ENCODE results near the gene PCDH9.

The PCDH9 gene

DNA sequence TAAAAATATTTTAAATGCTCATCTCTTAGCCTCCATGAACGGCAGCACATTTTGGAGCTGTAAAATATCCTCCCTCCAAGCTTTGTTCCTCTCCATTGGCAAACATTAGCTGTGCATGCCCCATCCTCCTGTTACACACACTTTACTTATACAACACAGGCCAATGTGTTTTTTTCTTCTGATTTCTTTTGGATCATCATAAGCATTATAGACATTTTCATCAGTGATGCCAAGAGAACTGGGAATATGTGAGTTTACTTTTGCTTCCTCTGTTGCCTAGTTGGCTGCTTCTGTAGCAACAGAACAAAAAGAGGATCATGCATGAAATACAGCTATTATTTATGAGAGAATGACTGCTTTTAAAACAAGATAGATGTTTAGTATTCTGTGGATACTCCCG is 142.6 kb downstream of the PCDH9 start:
- TF ChIP-seq SIN3A (IDR thresholded peaks at IDR 0.05; ENCODE audit: borderline replicate concordance, insufficient read depth, low read length), result no peak
- TF ChIP-seq FOXP2 (optimal IDR thresholded peaks at IDR 0.05; ENCODE audit: borderline replicate concordance, extremely low read depth, extremely low read length, insufficient read depth), result no peak
- TF ChIP-seq, protein P1, sequence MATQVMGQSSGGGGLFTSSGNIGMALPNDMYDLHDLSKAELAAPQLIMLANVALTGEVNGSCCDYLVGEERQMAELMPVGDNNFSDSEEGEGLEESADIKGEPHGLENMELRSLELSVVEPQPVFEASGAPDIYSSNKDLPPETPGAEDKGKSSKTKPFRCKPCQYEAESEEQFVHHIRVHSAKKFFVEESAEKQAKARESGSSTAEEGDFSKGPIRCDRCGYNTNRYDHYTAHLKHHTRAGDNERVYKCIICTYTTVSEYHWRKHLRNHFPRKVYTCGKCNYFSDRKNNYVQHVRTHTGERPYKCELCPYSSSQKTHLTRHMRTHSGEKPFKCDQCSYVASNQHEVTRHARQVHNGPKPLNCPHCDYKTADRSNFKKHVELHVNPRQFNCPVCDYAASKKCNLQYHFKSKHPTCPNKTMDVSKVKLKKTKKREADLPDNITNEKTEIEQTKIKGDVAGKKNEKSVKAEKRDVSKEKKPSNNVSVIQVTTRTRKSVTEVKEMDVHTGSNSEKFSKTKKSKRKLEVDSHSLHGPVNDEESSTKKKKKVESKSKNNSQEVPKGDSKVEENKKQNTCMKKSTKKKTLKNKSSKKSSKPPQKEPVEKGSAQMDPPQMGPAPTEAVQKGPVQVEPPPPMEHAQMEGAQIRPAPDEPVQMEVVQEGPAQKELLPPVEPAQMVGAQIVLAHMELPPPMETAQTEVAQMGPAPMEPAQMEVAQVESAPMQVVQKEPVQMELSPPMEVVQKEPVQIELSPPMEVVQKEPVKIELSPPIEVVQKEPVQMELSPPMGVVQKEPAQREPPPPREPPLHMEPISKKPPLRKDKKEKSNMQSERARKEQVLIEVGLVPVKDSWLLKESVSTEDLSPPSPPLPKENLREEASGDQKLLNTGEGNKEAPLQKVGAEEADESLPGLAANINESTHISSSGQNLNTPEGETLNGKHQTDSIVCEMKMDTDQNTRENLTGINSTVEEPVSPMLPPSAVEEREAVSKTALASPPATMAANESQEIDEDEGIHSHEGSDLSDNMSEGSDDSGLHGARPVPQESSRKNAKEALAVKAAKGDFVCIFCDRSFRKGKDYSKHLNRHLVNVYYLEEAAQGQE (IDR thresholded peaks at IDR 0.05; ENCODE audit: insufficient read depth in 1 of 2, low read depth in 2 of 2, low read length in 2 of 2), result no peak
- TF ChIP-seq TAF1 (IDR thresholded peaks at IDR 0.05; ENCODE audit: borderline replicate concordance, insufficient read depth, low read length), result no peak
- TF ChIP-seq POLR2AphosphoS5 (IDR thresholded peaks at IDR 0.05; ENCODE audit: low read depth, low read length), result no peak

DNA sequence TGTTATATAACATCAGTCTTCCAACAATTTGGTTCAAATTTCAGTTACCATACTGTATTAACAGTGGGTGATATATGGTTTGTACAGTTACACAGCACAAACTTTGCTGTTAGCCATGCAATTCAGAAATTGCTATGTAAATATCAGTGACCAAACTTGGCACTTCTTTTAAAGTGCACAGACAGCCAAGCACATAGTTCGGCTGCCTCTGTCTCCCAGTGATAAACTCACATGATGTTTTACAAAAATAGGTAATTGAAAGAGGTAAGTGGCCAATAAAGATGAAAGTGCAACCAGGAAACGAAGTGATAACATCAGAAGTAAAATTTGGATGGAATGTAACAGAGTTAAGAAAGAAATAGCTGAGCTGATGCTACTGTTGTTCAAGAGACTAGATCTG is 143.9 kb downstream of the PCDH9 start:
- TF ChIP-seq POLR2AphosphoS5 (IDR thresholded peaks at IDR 0.05; ENCODE audit: low read depth, low read length), result no peak
- TF ChIP-seq FOXP2 (optimal IDR thresholded peaks at IDR 0.05; ENCODE audit: borderline replicate concordance, extremely low read depth, extremely low read length, insufficient read depth), result no peak

DNA sequence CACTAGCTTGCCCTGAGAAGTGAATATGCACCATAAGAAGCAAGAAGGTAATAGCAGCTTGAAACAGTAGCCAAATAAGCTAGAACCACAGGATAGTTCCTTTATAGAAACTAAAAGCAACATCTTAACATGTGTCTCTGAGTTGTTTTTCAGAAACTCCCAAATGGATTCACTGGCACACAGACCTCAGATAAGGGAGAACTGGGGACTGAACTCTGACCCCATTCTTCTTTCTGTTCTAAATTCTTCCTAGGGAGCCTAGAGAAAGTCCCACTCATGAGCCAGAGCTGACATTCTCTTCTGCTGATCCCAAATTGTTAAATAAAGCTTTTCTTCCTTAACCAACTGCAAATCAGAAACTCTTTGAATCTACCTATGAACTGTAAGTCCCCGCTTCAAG is 146.1 kb downstream of the PCDH9 start:
- no peak for TF ChIP-seq FOXP2 (optimal IDR thresholded peaks at IDR 0.05; ENCODE audit: borderline replicate concordance, extremely low read depth, extremely low read length, insufficient read depth)
- no peak for TF ChIP-seq TAF1 (IDR thresholded peaks at IDR 0.05; ENCODE audit: borderline replicate concordance, insufficient read depth, low read length)
- TF ChIP-seq POLR2AphosphoS5 (IDR thresholded peaks at IDR 0.05; ENCODE audit: low read depth, low read length), result no peak
- TF ChIP-seq, protein P1 (IDR thresholded peaks at IDR 0.05; ENCODE audit: insufficient read depth in 1 of 2, low read depth in 2 of 2, low read length in 2 of 2), result no peak

DNA sequence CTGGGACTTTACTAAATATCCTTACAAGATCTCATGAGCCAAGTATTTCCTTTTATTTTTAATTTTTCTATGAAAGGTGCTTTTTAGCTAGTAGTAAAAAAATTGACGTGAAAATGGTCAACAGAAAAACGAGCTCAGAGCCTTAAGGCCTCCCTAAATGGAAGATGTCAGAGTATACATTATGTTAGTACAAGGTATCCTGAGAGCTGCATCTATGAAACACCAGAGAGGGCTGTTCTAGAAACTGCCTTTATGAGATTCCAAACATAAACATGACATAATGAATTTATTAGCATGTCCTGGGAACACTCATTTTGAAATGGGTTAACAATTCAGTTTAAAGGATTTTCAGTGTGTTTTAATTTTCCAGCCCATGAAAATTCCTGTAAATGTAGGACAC is 146.6 kb downstream of the PCDH9 start:
- TF ChIP-seq FOXP2 (optimal IDR thresholded peaks at IDR 0.05; ENCODE audit: borderline replicate concordance, extremely low read depth, extremely low read length, insufficient read depth) (no peak), POLR2AphosphoS5 (IDR thresholded peaks at IDR 0.05; ENCODE audit: low read depth, low read length) (no peak), TAF1 (IDR thresholded peaks at IDR 0.05; ENCODE audit: borderline replicate concordance, insufficient read depth, low read length) (no peak), SIN3A (IDR thresholded peaks at IDR 0.05; ENCODE audit: borderline replicate concordance, insufficient read depth, low read length) (no peak)
- TF ChIP-seq, protein P1 (IDR thresholded peaks at IDR 0.05; ENCODE audit: insufficient read depth in 1 of 2, low read depth in 2 of 2, low read length in 2 of 2), result no peak

DNA sequence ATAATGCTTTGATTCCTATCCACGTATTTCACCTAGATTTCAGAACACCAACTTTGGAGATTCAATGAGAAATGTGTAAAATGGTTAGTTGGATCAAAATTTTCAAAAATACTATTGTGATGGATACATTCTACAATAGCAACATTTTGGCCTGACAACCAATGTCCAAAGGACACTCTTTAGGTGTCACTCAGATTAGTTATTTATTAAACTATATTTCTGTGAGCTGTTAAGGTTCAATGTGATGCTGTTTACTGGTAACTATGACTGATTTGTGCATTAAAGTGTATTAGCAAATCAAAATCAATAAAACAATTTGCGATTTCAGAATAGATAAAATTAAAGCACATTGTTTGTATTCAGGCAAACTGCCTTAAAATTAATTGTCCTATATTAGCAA is 149.8 kb downstream of the PCDH9 start:
- TF ChIP-seq POLR2AphosphoS5 (IDR thresholded peaks at IDR 0.05; ENCODE audit: low read depth, low read length) (no peak), TAF1 (IDR thresholded peaks at IDR 0.05; ENCODE audit: borderline replicate concordance, insufficient read depth, low read length) (no peak), FOXP2 (optimal IDR thresholded peaks at IDR 0.05; ENCODE audit: borderline replicate concordance, extremely low read depth, extremely low read length, insufficient read depth) (no peak), SIN3A (IDR thresholded peaks at IDR 0.05; ENCODE audit: borderline replicate concordance, insufficient read depth, low read length) (no peak)
- TF ChIP-seq, protein P1 (IDR thresholded peaks at IDR 0.05; ENCODE audit: insufficient read depth in 1 of 2, low read depth in 2 of 2, low read length in 2 of 2), result no peak
